Heart left ventricle (tissue), 16 donors: ENCODE results near the gene MYLK4. TPM values are rescaled to one million over a fixed set of nuclear protein-coding genes. Genes with fewer than 3 reads are reported as not detected.

Experiments
- ATAC-seq, 4 donors: fragments of 200-7000 bp; cut with Tn5 transposase; one replicate each; pipeline ENCODE4 v1.9.1; 2020 to 2022; ENCODE audit warnings: moderate library complexity in 4 of 4, mild to moderate bottlenecking in 3 of 4, moderate number of reproducible peaks in 1 of 4
- DNase-seq, 5 donors: peaks; one replicate each; pipeline ENCODE4 v3.0.0-alpha.2; 2020
- H3K27ac ChIP-seq, 12 donors: fragments of 200-600 bp; sonication (generic) in 4 of 12; one replicate each; pipeline versions ENCODE4 v1.5.0 to v1.8.0; 2016 to 2022; ENCODE audit warnings: mild to moderate bottlenecking in 2 of 12
- H3K27me3 ChIP-seq, 9 donors: fragments of 200-600 bp; sonication (generic) in 2 of 9; one replicate each; pipeline versions ENCODE4 v1.5.1 to v1.8.0; 2016 to 2022; ENCODE audit warnings: mild to moderate bottlenecking in 3 of 9
- H3K36me3 ChIP-seq, 9 donors: fragments of 200-600 bp; sonication (generic) in 2 of 9; one replicate each; pipeline versions ENCODE4 v1.5.0 to v1.8.0; 2018 to 2022; ENCODE audit warnings: mild to moderate bottlenecking in 2 of 9
- H3K4me1 ChIP-seq, 12 donors: fragments of 200-600 bp; sonication (generic) in 4 of 12; one replicate each; pipeline versions ENCODE4 v1.5.0 to v1.8.0; 2016 to 2022; ENCODE audit warnings: mild to moderate bottlenecking in 3 of 12
- H3K4me3 ChIP-seq, 12 donors: fragments of 200-600 bp; sonication (generic) in 4 of 12; one replicate each; pipeline versions ENCODE4 v1.5.0 to v1.8.0; 2017 to 2022; ENCODE audit warnings: mild to moderate bottlenecking in 9 of 12, moderate library complexity in 4 of 12
- H3K9me3 ChIP-seq, 12 donors: fragments of 200-600 bp; sonication (generic) in 4 of 12; one replicate each; pipeline versions ENCODE4 v1.5.0 to v1.8.0; 2016 to 2022; ENCODE audit warnings: mild to moderate bottlenecking in 1 of 12
- CTCF ChIP-seq, 12 donors: fragments of 200-600 bp; sonication (generic) in 4 of 12; IDR thresholded peaks; one replicate each; pipeline versions ENCODE4 v1.5.0 to v1.8.0; 2018 to 2022; ENCODE audit warnings: antibody characterized with exemption in 12 of 12, mild to moderate bottlenecking in 5 of 12
- POLR2A ChIP-seq, 2 donors: fragments of 450-650 bp; IDR thresholded peaks; one replicate each; pipeline ENCODE4 v1.6.1; 2017; ENCODE audit warnings: antibody characterized with exemption in 2 of 2, mild to moderate bottlenecking in 2 of 2, moderate library complexity in 2 of 2
- WGBS, 4 donors: extraction: QIAGEN DNeasy Blood & Tissue Kit in 2 of 4; methylation state at CpG; one replicate each; pipeline versions ENCODE4 v1.1.5 to v1.1.7; 2013 to 2018; 5-methylcytosine and 5-hydroxymethylcytosine counted together
- intact Hi-C, 10 donors: fragments of 100-400 bp; cut with DNase I; formaldehyde crosslinking; loops; one replicate each; pipeline versions ENCODE4 v1.11.1 to v1.14.2; 2022
- polyA plus RNA-seq, 2 donors: library from polyadenylated mRNA; stranded (reverse); fragments of 200-250 nt; gene quantifications; one replicate each; pipeline ENCODE4 v1.2.3, GENCODE V29; 2013
- total RNA-seq, 9 donors: library from RNA; depleted of rRNA in 2 of 9; stranded (reverse); fragments of >200 nt in 2 of 9; fragmentation: NEBNext Ultra II Directional in 3 of 9; extraction: Animal tissue kit (Norgen Biotek cat#: 25700) in 3 of 9; gene quantifications; one replicate each; pipeline versions ENCODE4 v1.1.0 to v1.2.4, GENCODE V29; 2016 to 2023
- donor health status: ischemic (EF 13 %, LVEDD 7.1; RV severe dilation, severe dysfunction).
- donor health status: healthy with polysubstance abuse.
- donor health status: DM: no; HTN: yes; CAD: no.
- donor health status: DM: no; HTN: no; CAD: no.
- donor health status: ischemic (EF 25% LVEDD 6.9; RV normal size, moderate dysfunction).
- donor health status: ischemic (EF 25% LVEDD 5.7; RV mildly dilated, moderate dysfunction).
- donor health status: healthy.
- donor health status: DM: yes; HTN: yes; CAD: no.
- donor health status: ischemic (EF 35%, LVEDD 5.7; RV mildly dilated, moderate dysfunction).
- donor health status: nonischemic (EF 11% LVEDD 7.7; RV severe dilation, severe dysfunction).
- donor health status: DM: yes; HTN: yes; CAD: no.
- donor health status: PGD.
- donor health status: ischemic (EF 29% LVEDD 5.4; RV normal size, mild dysfunction).
- donor health status: nonischemic (EF 23%, LVEDD 6.1; RV moderate dilation, normal function).

MYLK4 gene
- total and polyA plus RNA-seq, 11 donors = 0.14 to 1.6 (median 0.52) TPM

DNA sequence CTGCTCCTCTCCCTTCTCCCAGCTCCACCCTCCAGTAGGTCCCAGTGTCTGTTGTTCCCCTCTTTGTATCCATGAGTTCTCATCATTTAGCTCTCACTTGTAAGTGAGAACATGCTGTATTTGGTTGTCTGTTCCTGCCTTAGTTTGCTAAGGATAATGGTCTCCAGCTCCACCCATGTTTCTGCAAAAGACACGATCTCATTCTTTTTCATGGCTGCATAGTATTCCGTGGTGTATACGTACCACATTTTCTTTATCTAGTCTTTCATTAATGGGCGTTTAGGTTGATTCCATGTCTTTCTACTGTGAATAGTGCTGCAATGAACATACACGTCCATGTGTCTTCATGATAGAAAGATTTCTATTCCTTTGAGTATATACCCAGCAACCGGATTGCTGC, 136.6 kb downstream of the MYLK4 start:
- Histone ChIP-seq H3K27ac (no peak overlapping the region), H3K9me3 (peaks cover 0 to 6% (median 0%) of the 10 kb centered on the region in 12 donors), H3K36me3 (no peaks in the 10 kb centered on the region), H3K4me1 (peaks cover 0 to 10% (median 0%) of the 10 kb centered on the region in 12 donors), H3K27me3 (no peaks in the 10 kb centered on the region), H3K4me3 (no peak overlapping the region)
- TF ChIP-seq CTCF (IDR thresholded peaks at IDR 0.05) = no peak
- TF ChIP-seq POLR2A (IDR thresholded peaks at IDR 0.05) = no peak
- DNase-seq (no peak), ATAC-seq (no peak)
- WGBS, 4 donors = 92 to 97% (median 95%) methylated on average over 6 of the region's 6 CpGs
- intact Hi-C loops = no loop called here

Other genes with a start within 250 kb of the MYLK4 start
- 10 to 100 TPM; 32.1 to 64.1 (median 34.7) TPM for gene WRNIP1, start 14.5 kb upstream of the MYLK4 start, total RNA-seq
- 10 to 100 TPM; 32.7 to 39.0 TPM for gene WRNIP1, start 14.5 kb upstream of the MYLK4 start, polyA plus RNA-seq
- gene SERPINB1, start 90.9 kb upstream of the MYLK4 start, total RNA-seq = 10 to 100 TPM; 15.6 to 55.6 (median 23.0) TPM
- gene SERPINB1, start 90.9 kb upstream of the MYLK4 start, polyA plus RNA-seq = 10 to 100 TPM; 15.4 to 20.4 TPM
- 10 to 100 TPM in 1 of 9 donors, 1 to 10 TPM in 8; 2.1 to 16.7 (median 5.4) TPM for gene SERPINB9, start 152.4 kb upstream of the MYLK4 start, total RNA-seq
- 1 to 10 TPM; 2.1 to 2.7 TPM for gene SERPINB9, start 152.4 kb upstream of the MYLK4 start, polyA plus RNA-seq
- 100 to 1,000 TPM; 168 to 246 (median 188) TPM for gene SERPINB6, start 220.6 kb upstream of the MYLK4 start, total RNA-seq
- 100 to 1,000 TPM; 146 to 157 TPM for gene SERPINB6, start 220.6 kb upstream of the MYLK4 start, polyA plus RNA-seq
- 10 to 100 TPM; 37.0 to 76.0 (median 62.8) TPM for gene NQO2, start 249.0 kb upstream of the MYLK4 start, total RNA-seq
- 10 to 100 TPM; 40.8 to 85.4 TPM for gene NQO2, start 249.0 kb upstream of the MYLK4 start, polyA plus RNA-seq